ENCODE measurements around the gene ALK.
"Not testable (repeated sequence)": the region's sequence is repeated elsewhere in the genome, so short reads cannot be mapped to it uniquely, and the experiment has no call there.

The ALK gene

DNA sequence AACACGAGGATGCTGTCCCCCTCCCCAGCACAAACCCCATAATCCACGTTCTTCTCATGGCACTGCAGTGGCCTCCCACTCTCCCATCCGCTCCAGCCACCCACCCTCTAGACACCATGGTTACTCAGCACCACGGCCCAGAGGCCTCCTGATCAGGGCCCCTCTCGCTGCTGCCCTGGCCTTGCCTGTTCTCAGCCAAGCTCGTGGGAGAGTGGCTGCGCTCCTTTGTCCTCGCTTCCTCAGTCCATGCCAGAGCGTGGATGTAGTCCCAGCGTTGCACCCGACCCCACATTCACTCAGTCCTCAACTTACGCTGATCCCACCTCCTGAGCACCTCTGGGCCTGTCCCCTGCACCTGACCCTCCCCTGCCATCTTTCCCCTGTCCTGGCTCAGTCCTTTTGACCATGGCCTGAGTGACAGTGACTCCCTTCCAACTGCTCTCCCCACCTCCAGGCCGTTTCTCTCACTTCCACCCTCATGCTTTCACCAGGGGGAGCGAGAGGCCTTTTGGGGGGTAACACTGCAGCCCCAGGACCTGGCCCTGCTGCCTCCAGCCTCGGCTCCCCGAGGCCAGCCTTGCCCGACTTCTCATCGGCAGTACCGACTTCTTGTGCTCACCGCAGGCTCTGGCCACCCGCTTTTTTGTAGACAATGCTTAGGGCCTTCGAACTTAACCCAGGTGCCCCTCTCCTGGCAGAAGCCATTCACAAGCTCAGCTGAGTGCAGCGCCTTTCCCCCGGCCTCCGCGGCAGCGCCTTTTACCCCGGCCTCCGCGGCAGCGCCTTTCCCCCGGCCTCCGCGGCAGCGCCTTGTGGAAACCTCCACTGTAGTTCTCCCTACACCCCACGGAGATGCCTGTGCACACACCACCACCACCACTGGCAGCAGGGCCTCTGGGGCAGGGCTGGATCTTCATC lies 674.7 kb downstream of the ALK start:
- no peak for DNase-seq (ENCODE audit: low spot score)

DNA sequence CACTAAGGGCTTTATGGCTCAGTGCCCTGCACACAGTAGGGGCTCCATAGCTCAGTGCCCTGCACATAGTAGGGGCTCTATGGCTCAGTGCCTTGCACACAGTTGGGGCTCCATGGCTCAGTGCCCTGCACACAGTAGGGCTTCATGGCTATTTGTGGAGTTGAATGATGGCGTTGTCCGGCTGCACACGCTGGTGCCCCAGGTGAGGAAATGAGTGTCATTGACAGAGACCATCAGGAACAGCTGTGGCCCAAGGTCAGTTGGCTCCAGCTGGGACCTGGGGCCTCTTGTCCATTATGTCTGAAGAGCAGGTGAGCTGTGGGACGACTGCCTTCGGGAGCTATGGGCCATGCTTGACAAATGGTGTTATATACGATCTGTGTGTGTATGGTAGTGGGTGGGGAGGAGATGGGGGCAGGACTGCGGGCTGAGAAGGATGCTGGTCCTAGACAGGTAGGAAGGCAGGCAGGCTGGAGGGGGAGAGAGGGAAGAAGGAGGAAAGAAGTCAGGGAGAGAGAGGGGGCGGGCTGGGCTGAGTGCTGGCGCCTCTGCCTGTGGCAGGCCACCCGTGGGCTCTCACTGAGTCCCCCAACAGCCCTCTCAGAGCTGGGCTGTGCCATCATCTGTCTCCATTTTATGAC lies 675.5 kb downstream of the ALK start:
- no peak for DNase-seq (ENCODE audit: low spot score)

DNA sequence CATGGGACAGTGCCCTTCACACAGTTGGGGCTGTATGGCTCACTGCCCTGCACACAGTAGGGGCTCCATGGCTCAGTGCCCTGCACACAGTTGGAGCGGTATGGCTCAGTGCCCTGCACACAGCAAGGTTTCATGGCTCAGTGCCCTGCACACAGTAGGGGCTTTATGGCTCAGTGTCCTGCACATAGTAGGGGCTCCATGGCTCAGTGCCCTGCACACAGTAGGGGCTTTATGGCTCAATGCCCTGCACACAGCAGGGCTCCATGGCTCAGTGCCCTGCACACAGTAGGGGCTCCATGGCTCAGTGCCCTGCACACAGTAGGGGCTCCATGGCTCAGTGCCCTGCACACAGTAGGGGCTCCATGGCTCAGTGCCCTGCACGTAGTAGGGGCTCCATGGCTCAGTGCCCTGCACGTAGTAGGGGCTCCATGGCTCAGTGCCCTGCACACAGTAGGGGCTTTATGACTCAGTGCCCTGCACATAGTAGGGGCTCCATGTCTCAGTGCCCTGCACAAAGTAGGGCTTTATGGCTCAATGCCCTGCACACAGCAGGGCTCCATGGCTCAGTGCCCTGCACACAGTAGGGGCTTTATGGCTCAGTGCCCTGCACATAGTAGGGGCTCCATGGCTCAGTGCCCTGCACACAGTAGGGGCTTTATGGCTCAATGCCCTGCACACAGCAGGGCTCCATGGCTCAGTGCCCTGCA lies 676.2 kb downstream of the ALK start:
- DNase-seq (ENCODE audit: low spot score): not testable (repeated sequence)

DNA sequence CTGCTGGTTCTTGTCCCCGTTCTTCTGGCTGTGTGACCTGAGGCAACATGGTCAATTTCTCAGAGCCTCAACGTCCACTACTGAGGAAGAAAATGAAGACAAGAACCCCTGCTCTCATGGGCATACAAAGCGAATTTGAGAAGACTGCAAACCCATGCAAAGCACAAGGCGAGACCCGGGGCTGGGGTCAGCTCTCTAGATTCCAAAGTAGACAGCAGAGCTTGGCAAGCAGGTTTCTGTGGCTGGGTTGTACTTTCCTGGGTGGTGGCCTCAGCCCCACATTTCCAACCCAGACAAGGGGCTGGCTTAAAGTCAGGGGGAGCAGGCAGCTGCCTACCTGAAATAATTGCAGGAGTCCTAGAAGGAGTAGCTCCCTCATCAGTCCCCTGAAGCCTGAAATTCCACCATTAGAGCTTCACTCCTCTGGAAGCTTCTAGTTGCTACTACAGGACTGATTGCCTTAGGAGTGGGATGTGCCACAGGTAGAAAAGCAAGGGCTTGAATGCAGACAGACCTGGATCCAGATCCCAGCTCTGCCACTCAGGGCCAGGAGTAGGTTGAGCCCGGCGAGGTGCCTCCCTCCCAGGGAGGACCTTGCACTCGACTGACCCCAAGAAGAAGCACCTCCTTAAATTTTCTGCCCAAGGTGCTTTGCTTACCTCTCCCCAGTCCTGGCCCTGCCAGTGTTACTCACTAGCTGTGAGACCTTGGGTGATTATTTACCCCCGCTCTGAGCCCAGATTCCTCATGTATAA lies 678.6 kb downstream of the ALK start:
- DNase-seq (ENCODE audit: low spot score): no peak

DNA sequence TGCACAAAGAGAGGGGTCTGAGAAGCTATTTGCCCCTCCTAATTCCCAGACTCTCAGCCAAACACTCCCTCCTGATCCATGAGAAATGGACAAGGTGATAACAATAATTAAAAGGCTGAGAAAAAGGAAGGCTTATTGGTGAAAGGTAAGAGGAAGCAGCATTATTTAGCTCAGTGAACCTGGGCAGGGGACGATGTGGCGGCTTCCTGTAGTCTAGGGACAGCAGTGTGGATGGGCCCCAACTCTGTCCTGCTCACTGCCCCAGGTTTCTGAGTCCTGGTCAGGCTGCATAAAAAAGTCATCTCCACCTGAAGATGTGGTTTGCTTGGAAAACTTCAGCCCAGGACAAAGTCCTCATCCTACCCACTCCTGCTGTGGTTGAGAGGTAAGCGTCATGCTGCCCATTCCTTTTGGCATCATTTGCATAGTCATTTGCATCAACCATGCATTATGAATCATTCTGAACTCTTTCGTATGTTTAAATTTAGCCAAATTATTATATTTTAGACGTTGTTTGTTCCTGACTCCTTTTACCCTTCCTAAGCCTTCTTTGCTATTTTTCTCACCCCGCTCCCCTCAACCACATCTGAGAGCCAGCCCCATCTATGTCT lies 679.3 kb downstream of the ALK start:
- DNase-seq (ENCODE audit: low spot score): no peak

DNA sequence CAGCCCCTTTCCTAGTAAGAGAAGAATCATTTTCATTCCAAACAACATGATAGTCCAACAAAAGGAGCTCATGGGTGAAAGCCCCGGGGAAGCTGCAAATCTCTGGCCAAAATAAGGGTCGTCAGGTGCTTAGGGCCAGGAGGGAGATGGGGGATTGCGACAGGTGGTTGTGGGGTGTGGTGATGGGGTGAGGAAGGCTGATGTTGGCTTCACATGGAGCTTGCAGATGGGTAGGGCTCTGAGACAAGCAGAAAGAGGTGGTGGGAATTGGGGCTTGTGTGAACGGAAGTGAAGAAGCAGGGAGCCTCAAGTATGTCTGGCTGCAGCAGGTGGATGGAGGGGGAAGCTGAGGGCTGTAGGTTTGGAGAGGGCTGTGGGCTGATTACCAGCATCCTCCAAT lies 680.0 kb downstream of the ALK start:
- no peak for DNase-seq (ENCODE audit: low spot score)

DNA sequence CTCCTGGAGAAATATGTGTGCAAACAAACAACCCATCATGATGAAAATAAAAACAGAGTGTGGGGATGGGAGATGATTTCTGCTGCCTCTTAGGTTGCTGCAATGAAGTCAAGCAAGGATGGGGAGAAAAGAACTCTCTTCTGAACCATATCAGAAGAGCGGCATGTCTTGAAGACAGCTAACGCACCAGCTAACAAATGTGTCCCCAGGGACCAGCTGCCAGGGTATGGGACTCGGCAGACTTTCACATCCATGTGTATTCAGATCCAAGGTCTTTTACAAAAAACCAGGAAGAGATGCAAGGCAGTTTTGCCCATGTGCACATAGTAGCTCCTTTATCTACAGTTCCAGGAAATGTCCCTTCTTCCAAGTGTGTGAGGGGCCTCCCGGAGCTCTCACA lies 680.8 kb downstream of the ALK start:
- DNase-seq (ENCODE audit: low spot score): no peak

DNA sequence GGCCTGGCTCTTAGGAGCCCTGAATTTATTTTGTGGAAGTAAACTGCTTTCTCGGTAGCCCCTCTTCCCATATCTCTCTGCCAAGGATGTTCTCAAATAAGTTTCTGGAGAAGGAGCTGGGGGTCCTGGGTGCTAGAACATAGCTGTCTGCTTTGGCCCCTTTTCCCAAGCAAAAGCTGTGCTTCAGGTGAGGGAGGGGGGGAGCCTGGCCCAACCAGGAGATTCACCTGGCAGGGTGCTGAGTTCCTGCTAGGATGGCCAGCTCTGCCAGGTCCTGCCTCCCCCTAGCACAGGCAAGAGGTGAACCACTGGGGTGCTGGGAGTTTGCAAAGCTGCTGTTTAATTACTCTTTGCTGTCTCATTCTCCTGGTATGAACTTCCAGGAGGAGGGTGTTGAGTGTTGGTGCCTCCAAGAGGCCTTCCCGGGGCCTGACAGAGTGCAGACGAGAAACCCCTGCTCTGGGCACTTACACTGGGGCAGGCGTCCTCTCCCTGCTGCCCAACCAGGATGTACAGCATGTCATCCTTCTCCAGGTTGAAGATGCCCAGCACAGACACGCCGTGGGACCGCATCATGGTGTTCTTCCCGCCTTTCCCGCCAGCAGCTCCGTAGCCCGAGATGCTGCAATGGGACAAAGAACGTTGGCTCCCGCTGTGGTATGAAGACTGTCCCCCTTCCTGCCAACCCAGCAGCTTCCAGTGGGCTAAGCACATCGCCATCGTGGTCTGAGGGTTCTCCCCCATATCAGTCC lies 682.0 kb downstream of the ALK start:
- no peak for DNase-seq (ENCODE audit: low spot score)

DNA sequence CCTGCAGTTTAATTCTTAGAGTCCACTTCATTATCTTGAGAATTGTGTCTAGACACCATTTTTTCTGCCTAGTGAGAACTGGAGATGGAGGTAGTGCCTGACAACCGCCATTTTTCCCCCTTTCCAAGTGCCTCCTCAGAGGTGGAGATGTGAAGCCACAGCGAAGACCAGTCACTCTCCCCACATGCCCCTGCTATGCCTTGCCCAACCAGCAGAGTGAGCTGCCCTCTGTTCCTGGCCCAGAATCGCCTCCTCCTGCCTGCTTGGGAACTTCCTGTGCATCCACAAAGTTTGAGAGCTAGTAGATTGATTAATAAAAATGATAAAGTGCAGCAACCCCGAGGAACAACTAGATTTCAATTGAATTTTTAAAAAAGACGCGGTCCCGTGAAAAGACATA lies 682.9 kb downstream of the ALK start:
- DNase-seq (ENCODE audit: low spot score): peak; percentile 8

DNA sequence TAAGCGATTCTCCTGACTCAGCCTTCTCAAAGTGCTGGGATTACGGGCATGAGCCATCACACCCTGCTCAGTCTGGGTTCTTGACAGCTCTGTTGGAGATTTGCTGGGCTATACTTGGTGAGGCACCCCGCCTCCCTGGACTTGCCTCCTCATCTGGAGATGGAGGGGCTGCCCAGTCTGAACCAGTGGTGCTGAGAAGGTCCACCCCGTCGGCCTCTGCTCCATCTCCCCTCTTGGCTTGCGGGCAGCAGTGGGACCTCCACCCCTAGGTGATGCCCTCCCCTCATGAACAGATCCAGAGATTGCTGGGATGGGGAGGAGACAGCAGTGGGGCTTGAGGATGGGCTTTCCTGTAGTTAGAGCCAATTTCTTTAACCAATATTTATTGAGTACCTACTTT lies 685.3 kb downstream of the ALK start:
- no peak for DNase-seq (ENCODE audit: low spot score)

DNA sequence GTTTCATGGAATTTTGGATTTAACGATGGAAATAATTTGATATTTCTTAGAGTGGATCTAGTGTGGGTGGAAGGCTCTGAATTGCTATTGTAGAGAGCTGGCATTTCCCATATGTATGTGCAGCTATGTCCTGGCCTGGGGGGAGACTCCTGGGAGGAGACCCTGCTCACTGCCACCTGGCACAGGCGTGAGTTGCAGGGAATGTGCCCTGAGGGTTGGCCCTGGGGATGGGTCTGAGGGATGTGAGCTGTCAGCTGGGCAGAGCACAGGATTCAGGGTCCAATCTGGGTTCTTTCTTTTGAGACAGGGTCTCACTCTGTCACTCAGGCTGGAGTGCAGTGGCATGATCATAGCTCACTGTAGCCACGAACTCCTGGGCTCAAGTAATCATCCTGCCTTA lies 686.0 kb downstream of the ALK start:
- no peak for DNase-seq (ENCODE audit: low spot score)

DNA sequence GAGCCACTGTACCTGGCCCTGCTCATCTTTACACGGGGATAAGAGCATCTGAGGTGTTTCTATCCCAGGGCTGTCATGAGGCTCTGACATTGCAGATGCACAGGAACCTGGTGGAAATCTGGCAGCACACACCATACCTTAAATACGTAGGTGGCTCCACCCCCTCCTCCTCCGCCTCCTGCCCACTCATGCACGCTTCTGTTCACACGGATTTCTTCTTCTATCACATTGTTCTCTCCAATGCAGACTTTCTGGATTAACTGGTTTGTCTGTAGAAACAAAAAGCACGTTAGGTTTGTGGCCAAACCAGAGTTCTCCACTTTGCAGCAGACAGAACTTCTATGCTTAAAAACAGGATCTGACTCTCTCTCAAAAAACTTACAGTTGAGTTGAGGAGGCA lies 688.0 kb downstream of the ALK start:
- DNase-seq (ENCODE audit: low spot score): no peak

DNA sequence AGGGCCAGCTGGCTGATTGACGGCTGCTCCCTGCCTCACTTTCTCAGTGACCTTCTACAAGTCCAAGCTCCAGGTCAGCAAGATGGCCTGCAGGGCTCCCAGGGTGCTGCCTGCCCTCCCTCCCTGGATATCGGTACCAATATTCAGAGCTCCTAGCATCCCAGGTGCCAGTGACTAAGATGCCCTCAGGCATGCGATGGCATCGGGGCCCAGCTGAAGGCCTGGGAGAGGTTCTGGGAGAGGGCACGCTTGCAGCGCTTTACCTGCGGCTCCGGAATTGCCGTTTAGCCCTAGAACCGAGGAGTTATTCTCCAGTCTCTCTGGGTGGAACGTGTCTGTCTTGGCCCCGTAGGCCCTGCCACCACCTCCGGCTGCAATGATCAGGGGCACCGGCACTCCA lies 689.3 kb downstream of the ALK start:
- no peak for DNase-seq (ENCODE audit: low spot score)

DNA sequence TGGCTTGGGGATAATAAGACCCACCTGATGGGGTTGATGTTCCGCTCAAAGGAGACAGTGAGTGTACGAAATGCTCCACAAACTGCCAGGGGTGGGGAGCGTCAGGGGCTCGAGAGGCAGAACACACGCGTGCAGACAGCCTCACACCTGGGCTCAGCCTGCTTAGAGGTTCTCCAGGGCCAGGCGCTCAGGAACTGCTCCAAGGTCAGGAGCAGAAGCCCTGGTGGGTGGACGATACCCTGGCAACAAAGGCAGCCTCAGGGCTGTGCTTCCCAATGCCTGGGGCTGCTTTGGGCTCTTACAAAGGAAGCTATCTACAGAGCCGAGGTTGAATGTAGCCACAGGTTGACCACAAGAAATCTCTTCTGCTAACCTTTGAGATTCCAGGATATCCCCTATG lies 691.7 kb downstream of the ALK start:
- DNase-seq (ENCODE audit: low spot score): no peak

DNA sequence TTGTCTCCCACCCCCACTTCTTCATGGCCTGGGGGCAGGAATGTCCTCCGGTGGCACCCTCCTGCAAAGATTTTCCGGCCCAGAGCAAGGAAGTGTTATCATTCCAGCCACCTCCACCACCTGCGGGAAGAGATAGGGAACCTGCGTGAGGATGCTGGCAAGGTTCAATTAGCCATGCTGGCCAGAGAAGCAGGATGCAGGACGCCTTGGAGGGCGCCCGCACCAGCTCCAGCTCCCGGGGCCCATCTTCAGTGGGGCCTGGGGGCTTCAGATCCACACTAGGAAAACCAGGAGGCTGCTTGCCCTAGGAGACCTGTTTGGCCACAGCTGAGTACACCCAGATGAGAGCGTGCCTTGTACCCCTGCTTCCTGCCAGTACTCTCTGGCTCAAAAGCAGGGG lies 692.4 kb downstream of the ALK start:
- DNase-seq (ENCODE audit: low spot score): no peak

DNA sequence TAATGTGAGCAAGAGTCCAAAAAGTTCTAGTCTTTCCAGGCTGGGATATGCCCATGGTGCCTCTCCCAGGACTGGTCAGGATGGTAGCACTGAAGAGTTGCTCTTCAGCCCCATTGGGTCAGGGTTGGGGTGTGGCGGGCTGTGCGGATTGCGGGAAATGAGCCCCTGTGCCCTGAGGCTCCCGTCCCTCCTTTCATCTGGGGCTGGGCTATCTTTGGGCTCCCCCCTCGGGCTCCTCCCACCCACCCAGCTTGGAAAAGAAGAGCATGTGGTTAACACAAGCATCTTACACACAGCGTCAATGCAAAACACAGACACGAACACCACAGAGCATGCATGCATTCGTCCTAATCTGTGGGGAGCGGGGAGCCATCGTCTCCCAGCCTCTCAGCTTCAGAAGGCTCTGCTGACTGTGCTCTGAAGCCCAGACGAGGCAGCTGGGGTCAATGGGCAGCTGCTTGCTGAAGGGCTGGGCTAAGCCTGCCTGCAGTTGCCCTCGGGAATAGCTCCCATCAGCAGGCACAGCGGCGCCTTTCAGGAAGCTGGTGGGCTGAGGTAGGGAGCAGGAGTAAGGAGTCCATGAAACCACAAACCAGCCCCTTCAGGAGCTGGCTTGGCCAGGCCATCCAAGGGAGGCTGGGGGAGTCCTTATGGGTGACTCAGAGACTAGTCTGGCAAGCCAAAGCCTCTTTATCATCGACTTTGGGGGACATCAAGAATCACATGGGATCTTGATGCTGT lies 693.3 kb downstream of the ALK start:
- no peak for DNase-seq (ENCODE audit: low spot score)

DNA sequence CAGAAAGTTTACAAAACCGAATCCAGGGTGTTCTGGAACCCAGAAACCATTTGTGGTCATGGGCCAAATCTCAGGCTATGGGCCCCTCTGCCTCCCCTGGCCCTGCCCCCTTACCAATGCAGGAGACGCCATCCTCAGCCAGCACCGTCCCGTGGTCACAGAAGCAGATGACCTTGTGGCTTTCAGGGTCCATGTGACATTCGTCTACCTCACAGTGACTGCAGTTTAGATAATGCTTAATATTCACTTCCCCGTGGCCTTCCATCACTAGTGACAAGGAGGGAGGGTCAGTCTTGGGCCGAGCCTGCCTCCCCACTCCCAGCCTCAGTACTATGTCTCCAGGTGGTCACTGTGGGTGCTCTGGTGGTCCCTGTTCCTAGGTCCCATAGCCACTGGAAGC lies 694.6 kb downstream of the ALK start:
- no peak for DNase-seq (ENCODE audit: low spot score)

DNA sequence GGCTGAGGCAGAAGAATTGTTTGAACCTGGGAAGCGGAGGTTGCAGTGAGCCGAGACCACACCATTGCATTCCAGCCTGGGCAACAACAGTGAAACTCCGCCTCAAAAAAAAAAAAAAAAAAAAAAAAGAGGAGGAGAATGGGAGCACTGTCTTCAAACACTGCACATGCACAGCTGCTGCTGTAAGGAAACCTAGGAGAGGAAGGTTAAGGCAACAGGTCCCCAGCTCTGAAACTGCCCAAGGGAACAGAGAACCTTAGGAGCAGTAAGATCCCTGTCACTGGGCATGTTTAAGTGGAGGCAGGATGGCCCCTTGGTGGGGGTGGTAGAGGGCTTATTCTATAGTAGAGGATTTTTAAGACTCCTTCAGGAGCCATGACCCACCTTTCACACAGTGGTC lies 695.0 kb downstream of the ALK start:
- DNase-seq (ENCODE audit: low spot score): no peak

DNA sequence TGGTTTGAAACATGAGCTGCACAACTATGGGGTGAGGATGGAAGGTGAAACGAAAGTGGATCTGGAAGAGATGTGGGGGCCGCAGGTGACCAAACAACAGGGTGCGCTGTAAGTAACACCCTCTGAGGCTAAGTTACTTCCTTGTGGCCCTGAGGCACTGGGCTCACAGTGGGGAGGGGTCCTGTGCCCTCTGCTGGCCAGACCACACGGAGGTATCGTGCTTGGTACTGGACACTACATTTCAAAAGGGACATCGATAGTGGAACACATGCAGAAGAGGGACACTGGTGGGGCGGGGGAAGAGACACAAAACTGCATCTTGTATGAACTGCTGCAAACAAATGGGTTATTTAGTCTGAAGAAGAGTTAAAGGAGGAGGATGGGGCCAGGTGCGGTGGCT lies 695.6 kb downstream of the ALK start:
- no peak for DNase-seq (ENCODE audit: low spot score)

All from cerebellar cortex (tissue), 1 donor.